ENCODE results near the gene ZMYND8.

Gene ZMYND8

DNA sequence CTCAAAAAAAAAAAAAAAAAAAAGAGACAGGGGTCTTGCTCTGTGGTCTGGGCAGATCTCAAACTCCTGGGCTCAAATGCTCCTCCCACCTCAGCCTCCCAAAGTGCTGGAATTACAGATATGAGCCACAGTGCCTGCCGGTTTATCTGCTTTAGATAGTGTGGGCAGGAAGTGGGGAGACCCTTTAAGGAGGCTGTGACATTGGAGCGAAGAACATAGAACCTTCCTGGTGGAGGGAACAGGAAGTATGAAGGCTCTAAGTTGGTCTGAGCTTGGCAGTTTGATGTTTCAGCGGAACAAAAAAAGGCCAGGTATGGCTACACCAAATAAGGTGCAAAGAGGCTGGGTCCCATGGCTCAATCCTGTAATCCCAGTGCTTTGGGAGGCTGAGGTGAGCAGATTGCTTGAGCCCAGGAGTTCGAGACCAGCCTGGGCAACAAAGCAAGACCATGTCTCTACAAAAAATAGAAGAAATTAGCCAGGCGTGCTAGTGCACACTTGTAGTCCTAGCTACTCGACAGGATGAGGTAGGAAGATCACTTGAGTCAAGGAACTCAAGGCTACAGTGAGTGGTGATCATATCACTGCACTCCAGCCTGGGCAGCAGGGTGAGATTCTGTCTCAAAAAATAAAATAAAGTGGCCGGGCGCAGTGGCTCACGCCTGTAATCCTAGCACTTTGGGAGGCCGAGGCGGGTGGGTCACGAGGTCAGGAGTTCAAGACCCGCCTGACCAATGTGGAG, 8.7 kb upstream of the ZMYND8 start:
- TF ChIP-seq, protein P1, sequence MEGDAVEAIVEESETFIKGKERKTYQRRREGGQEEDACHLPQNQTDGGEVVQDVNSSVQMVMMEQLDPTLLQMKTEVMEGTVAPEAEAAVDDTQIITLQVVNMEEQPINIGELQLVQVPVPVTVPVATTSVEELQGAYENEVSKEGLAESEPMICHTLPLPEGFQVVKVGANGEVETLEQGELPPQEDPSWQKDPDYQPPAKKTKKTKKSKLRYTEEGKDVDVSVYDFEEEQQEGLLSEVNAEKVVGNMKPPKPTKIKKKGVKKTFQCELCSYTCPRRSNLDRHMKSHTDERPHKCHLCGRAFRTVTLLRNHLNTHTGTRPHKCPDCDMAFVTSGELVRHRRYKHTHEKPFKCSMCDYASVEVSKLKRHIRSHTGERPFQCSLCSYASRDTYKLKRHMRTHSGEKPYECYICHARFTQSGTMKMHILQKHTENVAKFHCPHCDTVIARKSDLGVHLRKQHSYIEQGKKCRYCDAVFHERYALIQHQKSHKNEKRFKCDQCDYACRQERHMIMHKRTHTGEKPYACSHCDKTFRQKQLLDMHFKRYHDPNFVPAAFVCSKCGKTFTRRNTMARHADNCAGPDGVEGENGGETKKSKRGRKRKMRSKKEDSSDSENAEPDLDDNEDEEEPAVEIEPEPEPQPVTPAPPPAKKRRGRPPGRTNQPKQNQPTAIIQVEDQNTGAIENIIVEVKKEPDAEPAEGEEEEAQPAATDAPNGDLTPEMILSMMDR (IDR thresholded peaks at IDR 0.05; ENCODE audit: extremely low read depth, missing control alignments) = no peak
- no peak for DNase-seq (ENCODE audit: low spot score)

DNA sequence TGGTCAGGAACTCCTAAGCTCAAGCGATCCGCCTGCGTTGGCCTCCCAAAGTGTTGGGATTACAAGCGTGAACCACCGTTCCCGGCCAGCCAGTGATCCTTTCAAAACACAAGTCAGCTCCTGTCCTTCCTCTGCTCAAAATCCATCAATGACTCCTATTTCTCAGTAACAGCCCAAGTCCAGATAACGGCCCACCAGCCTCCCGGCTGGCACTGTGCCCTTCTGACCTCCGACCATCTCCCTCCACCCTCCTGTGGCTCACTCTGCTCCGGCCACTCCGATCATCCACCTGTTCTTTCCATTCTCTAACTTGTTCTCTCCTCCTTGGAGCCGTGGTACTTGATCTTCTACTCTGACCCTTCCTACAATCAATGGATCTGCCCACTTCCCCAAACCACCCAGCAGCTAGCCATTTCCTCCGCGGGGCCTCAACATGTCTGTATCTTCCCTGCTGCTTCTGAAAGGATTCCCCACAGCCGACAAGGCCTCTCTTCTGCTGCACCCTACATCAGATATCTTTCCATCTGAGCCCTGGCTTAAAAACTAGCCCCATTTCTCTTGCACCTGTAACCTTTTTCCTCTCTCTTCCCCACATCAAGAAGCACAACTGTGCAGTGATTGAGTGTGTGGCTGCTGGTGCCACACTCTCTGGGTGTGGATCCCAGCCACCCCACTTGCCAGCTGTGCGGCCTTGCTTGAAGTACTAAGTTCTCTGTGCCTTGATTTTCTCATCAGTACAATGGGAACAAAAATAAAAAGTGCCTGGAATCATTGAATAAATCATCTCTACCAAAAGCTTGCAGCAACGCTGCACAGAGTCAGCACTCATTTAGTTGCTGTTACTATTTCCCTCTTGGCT, 6.1 kb upstream of the ZMYND8 start:
- DNase-seq (ENCODE audit: low spot score) = no peak
- TF ChIP-seq, protein P1 (IDR thresholded peaks at IDR 0.05; ENCODE audit: extremely low read depth, missing control alignments) = no peak

DNA sequence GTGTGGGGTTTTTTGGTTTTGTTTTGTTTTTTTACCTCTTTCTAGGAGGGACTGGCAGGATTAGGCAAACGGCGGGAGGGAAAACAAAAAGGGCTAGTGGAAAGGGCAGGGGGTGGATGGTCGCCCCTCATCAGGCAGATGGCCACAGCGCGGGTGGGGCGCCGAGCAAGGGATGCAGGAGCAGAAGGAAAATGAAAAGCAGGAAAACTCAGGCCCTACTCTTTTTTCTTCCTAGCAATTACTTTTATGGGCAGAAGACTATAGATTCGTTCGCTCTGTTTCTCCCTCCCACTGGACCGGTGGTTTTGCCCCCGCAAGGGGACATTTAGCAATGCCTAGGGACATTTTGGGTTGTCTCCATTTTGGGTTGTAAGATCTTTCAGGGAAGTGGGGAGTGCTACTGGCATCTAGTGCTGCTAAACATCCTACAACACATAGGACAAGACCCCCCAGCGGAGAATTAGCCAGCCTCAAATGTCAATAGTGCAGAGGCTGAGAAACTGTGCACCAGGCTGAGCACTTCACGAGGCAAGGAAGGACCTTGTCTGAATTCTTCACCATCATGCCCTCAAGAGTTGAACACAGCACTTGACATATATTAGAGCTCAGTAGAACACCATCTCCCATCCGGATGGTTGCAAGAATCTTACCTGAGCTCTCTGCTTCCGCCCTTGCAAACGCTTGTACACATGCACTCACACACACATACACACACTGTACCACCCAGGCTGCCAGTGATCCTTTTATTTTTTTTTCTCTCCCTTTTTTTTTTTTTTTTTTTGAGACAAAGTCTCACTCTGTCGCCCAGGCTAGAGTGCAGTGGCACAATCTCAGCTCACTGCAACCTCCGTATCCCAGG, 4.8 kb upstream of the ZMYND8 start:
- no peak for DNase-seq (ENCODE audit: low spot score)
- TF ChIP-seq, protein P1 (IDR thresholded peaks at IDR 0.05; ENCODE audit: extremely low read depth, missing control alignments) = no peak

DNA sequence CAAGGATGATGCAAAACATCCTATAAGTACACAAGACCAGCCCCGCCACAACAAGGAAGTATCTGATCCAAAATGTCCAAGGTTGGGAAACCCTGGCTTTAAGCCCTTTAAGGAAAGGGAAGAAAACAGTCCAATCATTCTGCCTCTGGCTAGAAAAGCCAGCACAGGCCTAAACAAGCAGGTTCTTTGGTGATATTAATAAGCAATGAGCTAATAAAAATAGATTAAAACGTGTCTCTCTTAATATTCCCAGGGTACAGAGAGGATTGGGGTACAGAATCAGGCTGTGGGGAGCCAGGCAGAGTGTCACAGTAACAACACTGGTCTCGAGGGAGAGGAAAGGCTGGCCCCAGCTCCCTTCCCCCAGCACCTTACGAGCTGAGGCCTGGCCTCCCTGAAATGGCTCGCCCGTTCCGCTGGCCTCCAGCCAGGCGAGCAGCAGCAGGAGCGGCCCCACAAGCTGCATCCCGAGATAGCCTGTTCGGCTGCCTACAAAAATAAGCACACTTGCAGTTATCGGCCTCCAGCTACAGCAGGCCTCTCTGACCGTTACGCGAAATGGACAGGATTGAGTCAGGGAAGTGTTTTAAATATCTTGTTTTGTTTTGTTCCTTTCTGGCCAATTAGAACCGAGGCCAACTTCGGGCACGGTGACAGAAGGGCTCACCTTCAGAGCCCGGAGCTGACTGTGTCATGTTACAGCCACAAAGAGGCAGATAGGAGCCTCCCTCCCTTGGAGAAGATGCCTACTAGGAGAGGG, 4.0 kb upstream of the ZMYND8 start:
- peak; percentile 41 for DNase-seq (ENCODE audit: low spot score)
- TF ChIP-seq, protein P1 (IDR thresholded peaks at IDR 0.05; ENCODE audit: extremely low read depth, missing control alignments) = no peak

DNA sequence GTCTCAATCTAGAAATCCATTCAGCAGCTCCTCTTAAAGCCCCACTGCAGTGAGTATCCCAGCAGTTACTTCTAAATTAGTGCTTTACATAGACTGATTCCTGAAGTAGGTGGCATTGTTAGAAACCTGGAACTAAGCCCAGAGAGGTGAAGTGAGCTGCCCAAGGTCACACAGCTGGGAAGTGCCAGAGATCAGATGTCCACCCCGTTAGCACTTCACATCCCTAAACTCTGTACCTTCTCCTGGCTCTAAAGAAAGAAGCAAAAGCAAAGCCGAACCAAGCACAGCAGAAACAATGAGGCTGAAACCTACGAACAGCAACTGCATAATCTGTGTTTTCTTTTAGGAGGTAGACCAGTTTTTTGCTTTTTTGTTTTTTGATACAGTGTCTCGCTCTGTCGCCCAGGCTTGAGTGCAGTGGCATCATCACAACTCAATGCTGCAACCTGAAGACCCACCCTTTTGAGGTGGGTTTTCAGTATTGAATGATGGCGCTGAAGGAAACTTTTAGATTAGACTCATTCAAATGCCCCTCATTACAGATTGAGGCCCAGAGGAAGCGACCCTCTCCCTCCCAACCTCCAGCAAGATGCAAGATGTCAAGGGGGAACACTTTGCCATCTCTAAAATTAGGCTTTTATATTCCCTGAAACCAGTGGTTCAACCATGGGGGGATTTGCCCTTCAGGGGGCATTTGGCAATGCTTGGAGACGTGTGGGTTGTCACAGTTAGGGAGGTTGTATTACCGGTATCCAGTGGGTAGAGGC, 3.2 kb upstream of the ZMYND8 start:
- no peak for DNase-seq (ENCODE audit: low spot score)
- TF ChIP-seq, protein P1 (IDR thresholded peaks at IDR 0.05; ENCODE audit: extremely low read depth, missing control alignments) = no peak

Measured in GM20000 (cell line).